HCEC 1CT (cell line): ENCODE measurements around the gene MAP3K5.
A peak's percentile ranks its signal among the peaks of the same experiment; 100 is the strongest.
"Not testable (repeated sequence)": the region's sequence is repeated elsewhere in the genome, so short reads cannot be mapped to it uniquely, and the experiment has no call there.

Experiments
- DNase-seq: peaks from one replicate; pipeline ENCODE4 v3.0.0-alpha.2; 2017

The MAP3K5 gene

DNA sequence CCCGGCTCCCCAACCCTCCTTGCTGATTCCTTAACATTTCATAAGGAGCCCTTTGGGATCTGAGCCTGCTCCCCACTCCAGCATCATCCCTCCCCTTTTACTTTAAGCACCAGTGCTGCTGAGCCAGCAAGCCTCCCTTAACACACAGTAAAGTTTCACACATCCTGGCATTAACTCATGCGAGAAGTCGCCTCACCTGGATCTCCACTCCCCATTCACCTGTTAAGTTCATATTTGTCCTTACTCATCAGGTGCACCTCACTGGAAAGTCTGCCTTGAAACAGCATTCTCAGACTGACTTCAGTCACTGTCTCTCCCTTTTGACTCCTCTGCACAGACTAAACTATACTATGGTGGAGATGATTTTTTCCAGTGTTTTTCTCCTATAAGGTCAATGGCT lies 194.2 kb downstream of the MAP3K5 start:
- DNase-seq = no peak

DNA sequence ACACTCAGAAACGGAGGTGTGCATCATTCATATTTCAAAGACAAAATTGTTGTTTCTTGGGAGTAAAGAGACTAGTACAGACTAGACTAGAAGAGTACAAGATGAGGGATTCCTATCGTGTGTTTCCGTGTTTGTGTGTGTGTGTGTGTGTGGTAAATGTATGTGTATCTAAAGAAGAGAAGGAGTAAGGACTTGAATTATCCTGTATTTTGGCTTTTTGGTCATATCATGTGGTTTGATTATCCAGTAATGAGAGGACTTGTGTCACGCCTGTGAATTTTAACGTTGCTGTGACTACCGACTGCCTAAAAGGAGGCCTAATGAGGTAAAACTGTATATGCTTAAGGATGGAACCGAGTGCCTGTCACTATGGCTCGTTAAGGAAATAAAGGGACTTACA lies 197.6 kb downstream of the MAP3K5 start:
- no peak for DNase-seq

DNA sequence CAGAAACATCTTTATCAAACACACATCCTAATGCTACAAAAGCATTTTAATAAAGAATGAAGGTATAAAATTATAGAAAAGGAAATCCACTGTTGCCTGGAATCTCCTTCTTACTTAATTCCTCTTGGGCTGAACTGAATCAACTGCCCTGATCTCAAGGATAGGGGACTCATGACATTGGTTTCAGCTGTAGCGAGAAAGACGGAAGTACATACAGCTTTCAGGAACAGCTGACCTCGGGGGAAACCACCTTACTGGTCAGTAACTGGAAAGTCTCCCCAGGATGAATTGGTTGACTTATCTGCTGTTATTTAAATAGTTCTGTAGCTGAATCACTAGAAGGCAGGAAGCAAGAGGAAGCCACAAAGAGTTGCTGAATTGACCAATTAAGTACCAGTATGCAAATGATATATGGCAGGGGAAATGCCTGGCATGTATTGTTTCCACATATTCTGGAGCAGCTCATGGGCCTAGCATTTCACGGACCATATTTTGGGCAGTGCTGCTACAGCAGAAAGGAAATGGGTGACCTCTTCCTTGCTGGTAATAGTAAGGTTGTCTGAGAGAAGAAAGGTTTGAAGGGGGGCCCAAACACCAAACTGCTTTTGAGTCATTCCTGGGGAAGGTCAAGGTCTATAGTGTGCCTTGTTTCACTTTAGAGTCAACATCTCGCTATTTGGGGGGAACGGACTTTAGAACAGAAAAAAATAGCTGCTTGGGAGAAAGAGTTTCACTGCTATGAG lies 198.4 kb downstream of the MAP3K5 start:
- peak; percentile 100 for DNase-seq

DNA sequence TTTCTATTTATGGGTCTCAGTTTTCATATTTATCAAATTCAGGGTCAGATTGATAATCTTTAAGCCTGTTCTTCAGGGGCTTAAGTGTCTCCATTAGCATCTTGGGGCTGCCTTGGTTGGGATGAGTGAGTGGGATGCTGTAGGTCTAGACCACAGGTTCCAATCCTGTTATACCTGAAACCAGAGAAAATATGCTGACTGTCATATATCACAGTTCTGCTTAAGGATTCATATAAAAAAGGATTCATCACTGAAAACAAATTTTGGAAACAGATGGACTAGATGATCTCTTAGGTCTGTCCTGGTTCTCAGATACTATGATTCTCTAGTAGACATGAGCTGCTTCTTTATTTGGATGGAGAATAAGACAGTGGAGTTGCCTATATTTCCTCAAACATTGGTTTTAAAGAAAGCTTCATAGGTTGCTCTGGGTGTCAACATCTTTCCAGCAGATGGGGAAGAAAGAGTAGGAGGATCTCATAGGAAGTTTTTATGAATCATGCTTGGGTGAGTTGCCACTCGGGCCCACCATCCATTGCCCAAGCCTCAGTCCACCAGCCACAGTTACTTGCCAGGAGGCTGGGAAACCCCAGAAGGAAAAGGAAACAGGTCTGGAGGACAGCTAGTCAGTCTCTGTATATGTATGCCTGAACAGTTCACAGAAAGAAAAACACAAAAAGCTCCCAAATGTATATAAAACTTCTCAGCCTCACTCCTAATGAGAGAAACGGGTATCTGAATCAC lies 199.2 kb downstream of the MAP3K5 start:
- DNase-seq = peak; percentile 77

DNA sequence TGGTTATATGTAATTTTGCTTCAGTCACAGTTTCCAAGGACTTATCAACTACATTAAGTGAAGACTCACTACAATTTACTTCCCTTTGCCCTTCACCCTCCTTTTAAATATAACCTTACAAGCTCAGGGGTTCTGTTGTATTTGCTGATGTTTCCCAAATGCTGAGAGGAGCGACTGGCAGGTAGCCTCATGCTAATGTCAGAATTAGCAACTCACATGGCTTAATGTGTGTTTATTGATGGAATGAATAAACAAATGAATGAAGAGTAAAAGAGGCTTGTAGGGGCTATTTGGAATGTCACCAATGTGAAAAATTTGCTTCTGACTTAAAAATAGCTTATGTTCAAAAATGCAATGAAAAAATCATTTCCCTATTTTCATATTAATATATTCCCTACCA lies 200.7 kb downstream of the MAP3K5 start:
- DNase-seq = no peak

DNA sequence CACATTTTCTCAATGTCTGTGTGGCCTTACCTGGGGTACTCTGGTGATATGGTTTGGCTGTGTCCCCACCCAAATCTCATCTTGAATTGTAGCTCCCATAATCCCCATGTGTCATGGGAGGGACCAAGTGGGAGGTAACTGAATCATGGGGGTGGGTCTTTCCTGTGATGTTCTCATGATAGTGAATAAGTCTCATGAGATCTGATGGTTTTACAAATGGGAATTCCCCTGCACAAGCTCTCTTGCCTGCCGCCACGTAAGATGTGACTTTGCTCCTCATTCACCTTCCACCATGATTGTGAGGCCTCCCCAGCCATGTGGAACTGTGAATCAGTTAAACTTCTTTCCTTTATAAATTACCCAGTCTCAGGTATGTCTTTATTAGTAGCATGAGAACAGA lies 201.4 kb downstream of the MAP3K5 start:
- DNase-seq = not testable (repeated sequence)

DNA sequence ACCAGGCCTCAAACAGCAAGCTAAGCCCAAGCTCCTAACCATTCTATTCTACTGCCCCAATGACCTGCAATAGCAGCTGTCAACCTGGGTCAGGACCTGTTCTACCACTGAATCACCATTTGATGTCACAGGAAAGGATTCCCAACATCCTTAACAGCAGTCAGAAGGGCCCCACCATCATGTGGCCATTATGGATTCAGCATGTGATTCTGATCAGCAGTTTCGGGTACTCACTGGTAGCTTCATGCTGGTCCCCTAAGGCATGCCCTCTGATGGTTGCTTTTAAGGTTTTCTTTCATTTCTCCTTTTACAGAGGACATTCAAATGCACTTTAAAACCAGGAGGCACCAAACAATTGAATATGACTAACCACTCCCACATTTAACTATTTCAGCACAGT lies 204.8 kb downstream of the MAP3K5 start:
- peak; percentile 29 for DNase-seq

DNA sequence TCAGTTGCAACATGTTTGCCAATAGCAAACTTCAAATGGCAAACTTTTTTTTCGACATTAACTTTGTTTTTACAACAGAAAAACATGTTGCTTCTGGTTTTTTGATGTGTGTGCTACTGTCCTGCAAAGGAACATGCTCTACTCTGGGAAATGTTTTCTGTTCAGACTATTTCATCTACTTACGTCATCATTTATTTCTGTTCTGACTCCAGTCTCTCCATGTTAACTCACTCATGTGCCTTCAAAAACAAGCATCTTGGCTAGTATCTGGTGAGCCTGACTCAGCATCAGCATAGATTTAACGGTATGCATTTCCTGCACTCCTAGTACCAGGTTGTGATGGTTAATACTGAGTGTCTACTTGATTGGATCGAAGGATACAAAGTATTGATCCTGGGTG lies 206.0 kb downstream of the MAP3K5 start:
- peak; percentile 90 for DNase-seq

DNA sequence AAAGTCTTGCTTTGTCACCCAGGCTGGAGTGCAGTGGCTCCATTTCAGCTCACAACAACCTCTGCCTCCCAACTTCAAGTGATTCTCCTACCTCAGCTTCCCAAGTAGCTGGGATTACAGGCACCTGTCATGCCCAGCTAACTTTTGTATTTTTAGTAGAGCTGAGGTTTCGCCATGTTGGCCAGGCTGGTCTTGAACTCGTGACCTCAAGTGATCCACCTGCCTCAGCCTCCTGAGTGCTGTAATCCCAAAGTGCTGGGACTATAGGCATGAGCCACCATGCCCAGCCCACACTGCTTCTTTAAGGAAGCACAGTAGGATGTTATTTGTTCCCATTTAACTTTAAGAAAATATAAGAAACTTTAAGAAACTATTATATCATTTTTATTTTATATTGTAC lies 206.8 kb downstream of the MAP3K5 start:
- DNase-seq = not testable (repeated sequence)

DNA sequence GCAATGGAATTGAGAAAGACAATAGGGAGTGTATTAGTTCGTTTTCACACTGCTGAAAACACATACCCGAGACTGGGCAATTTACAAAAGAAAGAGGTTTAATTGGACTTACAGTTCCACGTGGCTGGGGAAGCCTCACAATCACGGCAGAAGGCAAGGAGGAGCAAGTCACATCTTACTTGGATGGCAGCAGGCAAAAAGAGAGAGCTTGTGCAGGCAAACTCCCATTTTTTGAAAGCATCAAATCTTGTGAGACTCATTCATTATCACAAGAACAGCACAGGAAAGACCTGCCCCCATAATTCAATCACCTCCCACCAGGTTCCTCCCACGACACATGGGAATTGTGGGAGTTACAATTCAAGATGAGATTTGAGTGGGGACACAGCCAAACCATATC lies 208.0 kb downstream of the MAP3K5 start:
- DNase-seq = not testable (repeated sequence)

DNA sequence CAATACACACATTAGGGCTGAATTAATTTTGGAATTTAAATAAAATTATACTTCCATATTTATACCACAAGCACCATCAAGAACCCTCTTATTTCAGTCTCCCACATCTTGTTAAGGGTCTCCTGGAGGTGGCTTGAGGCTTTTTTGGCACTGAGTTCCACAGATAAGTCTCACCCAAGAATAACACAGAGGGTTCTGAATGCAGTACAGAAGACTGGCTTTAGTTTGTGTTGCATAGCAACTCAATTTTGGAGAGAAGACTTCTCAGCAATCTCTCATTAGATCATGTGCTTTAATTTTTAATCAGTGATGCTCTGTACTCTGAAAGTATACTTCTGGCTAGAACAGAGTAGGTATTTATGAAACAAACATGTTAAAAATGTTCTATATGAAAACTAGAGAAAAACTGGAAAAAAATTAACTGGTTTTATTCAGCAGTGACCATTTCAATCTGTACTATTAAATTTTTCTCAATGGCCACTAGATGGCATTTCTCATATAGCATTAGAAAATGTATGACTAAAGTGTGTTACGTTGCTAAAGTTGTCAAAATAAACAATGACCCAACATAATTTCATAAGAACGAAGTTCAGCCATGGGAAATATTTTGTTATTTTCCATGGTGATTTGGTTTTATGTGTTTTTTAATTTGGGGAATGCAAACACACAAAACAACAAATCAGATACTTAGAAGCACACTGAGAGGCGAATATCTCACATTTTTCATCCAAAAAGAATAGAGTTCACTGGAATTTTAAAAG lies 209.4 kb downstream of the MAP3K5 start:
- DNase-seq = peak; percentile 88

DNA sequence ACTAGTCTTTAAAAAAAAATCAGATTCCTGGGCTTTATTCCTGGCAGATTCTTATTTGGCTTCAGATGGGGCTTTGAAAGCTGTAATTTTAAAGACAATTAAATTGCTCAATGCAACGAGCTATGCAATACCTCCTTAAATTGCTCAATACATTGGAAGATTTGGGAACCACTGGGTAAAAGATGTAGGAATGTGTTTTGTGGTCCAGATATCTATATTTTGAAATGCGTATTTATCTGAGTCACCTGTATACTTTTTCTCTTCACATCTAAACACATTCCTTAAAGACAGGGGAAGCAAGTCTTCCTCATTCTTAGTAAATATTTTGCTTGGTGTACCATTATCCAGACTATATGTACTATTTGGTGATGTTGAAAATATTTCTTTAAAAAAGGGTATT lies 212.5 kb downstream of the MAP3K5 start:
- DNase-seq = peak; percentile 59

DNA sequence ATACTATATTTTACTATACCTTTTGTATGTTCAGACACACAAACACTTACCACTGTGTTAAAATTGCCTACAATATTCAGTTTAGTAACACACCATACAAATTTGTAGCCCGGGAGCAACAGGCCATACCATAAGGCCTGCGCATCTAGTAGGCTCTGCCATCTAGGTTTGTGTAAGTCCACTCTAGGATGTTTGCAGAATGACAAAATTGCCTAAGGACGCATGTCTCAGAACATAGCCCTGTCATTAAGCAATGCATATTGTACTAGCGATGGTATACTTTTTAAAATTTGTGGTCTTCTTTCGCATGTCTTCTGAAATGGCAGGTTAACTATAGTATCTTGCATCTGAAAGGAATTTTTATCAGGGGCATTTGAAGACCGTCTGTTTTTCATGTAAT lies 215.5 kb downstream of the MAP3K5 start:
- DNase-seq = no peak

DNA sequence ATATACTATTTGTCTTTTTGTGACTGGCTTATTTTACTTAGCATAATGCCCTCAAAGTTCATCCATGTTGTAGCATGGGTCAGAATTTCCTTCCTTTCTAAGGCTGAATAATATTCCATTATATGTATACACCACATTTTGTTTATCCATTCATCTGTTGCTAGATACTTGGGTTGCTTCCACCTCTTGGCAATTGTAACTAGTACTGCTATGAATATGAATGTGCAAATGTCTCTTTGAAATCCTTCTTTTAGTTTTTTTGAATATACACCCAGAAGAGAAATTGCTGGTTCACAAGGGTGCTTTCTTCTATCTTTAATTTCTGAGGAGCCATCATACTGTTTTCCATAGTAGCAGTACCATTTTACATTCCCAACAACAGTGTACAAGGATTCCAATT lies 220.8 kb downstream of the MAP3K5 start:
- DNase-seq = no peak

DNA sequence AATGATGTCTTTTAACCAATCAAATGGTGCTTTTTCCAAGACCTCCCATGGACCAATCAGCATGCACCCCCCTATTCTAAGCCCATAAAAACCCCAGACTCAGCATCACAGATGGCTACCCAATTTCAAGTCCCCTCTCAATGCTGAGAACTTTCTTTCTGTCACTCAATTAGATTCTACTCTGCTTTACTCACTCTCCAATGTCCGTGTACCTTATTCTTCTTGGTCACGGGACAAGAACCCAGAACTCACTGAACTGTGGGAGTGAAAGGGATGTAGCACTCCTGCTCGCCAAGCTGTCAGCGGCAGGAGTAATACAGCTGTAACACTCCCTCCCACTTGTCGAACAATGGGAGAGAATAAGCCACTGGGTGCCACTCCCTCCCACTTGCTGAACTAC lies 221.2 kb downstream of the MAP3K5 start:
- no peak for DNase-seq

DNA sequence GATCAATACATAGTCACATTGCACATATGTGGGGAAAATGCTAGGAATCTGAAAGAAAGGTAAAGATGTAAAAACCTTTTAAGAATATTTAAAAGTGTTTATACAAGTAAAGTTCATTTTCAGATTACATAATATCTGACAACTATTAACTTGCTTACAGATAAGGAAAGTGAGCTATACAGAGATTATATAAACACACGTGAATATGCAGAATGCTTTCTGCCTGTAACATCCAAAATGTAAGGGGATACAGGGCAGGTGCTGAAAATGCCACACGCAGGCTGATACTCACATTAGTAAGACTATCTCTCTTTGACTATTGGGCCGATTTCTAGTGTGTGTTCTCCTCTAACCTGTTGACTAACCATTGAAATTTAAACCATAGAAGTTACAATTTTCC lies 224.1 kb downstream of the MAP3K5 start:
- DNase-seq = no peak

DNA sequence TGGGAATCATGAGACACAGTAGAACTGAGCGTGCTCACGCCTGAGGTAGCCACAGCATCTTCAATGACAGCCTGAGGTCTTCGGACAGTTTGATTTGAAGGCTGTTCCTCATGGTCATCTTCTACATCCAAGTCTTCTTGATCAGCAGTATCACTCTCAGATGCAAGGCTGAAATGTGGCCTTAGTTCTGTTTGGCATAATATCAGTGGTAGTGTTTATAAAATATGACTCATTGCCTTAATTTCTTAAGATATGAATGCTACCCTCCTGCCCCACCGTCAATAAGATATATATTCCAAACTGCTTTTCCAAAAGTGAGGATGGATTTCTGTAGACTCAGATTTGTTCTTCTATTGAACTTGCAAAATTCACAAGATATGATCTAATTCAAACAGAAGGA lies 224.6 kb downstream of the MAP3K5 start:
- no peak for DNase-seq

DNA sequence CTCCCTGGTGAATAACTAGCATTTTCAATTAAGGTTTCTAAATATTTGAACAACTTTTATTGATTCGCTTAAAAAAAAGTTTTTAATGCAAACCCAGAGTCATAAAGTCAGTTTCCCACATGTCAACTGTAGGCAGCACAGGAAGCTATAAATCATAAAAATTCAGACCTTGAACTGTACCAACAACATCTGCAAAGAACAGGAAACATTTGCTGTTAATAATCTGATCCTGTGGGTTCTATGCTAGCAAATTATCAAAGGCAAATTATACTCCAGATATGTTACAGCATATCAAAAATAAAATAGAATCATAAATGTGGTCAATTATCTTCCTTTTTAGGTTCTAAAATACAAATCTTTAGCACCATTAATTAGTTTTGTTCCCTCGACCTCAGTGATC lies 225.4 kb downstream of the MAP3K5 start:
- no peak for DNase-seq

DNA sequence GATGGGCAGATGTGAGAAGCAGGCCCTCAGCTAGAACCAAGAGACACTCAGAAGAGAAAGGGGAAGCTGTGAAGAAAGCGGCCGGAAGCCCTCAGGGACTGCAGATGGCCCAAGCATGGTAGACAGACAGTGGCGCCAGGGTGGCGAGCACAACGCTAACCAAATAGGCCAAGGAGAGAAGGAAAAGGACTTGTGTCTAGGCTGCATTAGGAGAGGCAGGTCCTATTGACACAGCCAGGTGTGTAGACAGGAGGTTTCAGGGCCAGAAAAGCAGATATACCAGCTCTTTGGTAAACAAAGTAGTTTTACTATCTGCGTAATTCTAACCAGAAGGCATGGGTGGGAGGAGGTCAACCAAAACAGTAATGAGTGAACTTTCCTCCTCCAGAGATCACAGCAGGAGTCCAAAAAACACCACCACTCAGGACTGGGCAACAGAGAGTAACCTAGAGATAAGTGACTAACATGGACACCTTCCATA lies 226.2 kb downstream of the MAP3K5 start:
- no peak for DNase-seq

DNA sequence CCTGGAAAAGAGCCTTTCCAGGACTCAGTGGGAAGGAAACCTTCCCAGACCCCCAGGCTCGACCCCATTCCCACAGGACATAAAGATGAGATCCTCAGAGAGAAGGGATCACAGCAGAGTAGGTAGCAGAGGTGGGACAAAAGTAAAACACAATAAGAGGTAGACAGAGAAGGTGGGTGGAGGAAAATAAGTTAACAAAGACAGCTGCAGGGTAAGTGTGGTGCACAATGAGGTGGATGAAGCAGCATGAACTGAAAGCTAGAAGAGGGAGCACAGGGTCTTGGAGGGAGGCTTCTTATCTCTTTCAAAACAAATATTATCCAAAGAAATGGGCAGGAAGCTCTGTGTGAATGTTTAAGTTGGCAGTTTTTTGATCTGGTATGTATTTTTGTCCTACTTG lies 228.1 kb downstream of the MAP3K5 start:
- DNase-seq = no peak

DNA sequence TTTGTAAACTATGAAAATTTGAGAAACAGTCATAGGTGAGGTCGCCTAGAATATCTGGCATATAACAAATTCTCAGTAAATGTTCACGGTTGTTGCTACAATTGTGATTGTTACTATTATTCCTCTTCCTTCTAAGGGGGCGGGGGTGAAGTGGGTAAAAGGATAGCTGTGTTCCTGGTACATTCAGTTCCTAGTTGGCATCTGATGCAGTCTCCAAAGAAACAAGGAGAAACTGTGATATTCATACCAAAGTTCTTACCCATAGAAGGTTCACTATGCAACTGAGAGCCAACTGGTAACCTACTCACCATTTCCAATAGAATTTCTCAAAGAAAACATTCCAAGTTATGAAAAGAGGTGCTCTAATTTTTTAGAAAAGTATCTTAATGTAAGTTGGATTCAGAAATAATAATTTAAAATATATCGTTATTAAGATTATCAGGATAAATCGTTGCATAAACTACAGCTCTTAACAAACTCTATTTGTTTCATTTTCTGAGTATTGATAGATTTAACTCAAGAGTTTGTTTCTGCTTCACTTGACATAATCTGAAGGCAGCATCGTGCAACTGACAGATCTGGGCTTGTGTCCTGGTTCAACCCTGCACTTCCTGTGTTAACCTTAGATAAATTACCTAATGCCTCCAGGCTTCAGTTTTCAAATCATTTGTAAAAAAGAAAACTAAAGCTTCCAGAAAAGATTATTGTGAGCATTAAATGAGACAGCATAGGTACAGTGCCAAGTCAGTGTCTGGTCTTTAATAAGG lies 228.7 kb downstream of the MAP3K5 start:
- DNase-seq = no peak

DNA sequence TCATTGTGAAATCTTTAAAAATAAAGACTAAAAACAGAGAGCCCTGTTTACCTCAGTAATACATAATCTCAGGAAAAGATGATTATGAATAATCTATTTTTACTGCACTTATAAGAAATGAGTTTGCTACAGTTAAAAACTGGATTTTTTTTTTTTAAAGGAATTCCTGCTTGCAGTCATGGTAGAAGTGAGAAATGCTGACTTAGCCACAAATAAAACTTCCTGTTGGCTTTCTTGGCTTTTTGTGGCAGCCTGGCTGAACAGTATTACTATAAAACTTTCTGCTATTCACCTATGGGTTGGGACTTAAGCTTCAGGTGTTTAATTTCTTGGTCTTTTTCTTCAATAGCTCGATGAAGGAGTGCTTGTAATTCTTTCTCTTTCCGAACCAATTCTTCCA lies 230.1 kb downstream of the MAP3K5 start:
- DNase-seq = no peak
